Stimulated activated CD8-positive, alpha-beta memory T cell treated with anti-CD3 and anti-CD28 coated beads, Interleukin-12 subunit alpha, Interleukin-12 subunit beta, amount 100 ng/mL, for 24 hours (primary cell): ENCODE data around the gene TSSK3.
A peak's percentile ranks its signal among the peaks of the same experiment; 100 is the strongest.
"Not testable (repeated sequence)": the region's sequence is repeated elsewhere in the genome, so short reads cannot be mapped to it uniquely, and the experiment has no call there.

Experiments used
- DNase-seq: peaks from one replicate; pipeline ENCODE4 v3.0.0-alpha.2; 2020; ENCODE audit errors: extremely low read depth

The TSSK3 gene

DNA sequence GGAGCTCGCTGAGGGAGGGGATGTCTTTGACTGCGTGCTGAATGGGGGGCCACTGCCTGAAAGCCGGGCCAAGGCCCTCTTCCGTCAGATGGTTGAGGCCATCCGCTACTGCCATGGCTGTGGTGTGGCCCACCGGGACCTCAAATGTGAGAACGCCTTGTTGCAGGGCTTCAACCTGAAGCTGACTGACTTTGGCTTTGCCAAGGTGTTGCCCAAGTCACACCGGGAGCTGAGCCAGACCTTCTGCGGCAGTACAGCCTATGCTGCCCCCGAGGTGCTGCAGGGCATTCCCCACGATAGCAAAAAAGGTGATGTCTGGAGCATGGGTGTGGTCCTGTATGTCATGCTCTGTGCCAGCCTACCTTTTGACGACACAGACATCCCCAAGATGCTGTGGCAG is 1.4 kb downstream of the TSSK3 start:
- DNase-seq = no peak

DNA sequence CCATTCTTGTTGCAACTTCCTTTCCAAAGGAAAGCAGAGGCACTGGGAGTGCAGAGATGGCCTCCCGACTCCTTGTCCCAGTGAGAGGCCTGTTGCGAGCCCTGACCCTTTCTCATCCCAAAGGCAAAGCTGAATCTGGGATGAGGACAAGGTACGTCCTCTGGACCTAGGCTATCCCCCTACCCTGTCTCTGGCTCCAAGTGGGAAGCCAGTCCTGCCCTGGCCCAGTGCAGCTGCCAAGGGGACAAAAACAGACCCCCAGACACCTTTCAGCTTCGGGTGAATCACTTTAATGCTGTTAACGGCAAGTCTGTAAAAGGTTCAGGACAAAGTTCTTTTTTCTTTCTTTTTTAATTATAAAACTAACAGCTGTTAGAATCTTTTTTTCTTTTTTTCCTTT is 2.5 kb downstream of the TSSK3 start:
- no peak for DNase-seq

DNA sequence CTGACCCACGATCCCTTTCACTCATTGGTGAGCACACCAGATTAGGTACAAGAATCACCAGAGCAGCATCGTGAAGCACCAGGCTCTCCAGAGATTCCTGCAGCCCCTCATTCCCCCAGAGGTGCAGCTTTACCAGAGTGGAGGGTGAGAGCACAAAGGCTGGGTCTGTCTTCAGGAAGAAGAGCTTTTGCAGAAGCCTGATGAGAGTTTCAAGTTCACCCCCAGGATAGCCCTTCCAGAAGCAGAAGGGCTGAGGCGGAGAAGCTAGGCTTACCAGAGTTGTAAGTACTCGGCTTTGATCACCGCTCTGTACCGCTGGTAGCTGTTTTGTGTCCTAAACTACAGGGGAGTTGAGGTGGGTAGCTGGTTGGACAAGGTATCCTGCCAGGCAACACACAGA is 3.1 kb downstream of the TSSK3 start:
- DNase-seq = no peak

DNA sequence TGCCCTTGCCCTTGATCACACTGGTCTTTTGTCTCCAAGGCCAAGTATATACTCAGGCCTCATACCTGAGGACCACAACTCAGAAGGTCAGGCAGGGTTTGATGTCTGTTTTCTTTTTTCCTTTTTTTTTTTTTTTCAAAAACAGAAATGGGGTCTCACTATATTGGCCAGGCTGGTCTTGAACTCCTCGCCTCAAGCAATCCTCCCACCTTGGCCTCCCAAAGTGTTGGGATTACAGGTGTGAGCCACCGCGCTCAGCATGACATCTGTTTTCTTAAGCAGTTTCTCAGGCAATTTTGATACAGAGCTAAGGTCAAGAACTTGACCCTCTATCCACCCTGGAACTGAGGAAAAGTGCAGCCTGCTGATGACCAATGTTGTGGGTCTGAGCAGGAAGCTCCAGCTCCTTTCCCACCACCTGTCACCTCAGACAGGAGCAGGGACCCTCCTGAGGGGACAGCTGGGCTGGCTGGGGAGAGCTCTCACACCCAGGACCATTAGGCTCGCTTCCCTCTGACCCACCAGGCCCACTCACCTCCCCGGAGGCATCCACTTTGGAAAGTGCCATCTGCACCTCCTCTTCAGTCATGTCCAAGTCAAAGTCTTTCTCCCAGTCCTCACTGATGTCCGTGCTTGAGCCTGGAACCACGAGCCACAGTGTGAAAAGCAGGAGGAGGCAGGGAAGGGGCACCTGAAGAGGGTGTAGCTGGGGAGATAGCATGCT is 5.7 kb downstream of the TSSK3 start:
- DNase-seq = no peak

DNA sequence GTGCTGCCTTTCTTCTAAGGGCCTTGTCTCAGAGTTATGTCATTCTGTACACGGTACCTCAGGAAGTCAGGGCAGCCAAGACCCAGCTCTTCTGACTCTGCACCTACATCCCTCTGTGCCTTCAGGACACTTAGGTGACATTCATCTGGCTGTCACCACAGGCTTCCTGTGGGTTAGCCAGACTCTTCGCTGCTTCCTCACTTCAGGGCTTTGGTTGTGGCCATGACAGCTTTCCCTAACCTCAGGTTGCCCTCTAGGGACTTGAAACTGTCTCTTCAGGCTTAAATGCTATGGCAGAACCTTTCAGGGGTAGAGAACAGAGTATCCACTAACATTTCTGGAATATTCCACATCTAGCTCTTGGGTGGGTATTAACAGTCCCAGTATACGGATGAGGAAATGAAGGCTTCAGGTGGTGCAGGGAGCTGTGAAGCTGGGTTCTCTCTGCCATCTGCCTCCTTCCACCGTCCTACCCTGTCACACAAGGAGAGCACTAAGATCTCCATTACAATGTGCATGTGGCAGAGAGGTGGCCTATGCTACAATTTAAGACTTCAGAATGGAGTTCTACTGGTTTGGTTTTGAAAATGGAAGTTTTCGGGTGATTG is 9.9 kb downstream of the TSSK3 start:
- DNase-seq = no peak

DNA sequence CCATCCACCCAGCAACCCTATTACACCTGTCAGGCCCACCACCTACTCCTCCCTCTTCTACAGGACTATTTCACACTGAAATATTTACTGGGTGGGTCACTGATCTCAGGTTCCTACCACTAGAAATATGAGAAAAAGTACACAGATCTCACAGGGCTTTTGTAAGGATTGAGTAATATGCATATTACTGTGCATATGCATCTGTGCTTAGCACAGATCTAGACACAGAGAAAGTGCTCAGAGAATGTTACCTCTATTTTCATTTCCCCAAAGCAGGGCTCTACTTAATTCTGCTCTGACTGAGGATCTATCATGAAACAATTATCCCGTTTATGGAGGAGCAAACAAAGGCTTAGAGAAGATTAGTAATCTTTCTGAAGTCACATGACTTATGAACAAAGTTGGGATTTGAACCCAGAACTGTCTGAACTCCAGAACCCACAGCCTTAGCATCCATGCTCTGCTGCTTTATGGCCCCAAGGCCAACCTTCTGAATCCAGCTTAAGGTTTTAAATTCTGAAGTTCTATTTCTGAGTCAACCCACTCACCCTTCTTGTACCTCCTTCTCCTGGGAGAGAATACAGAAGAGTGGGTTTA is 11.8 kb downstream of the TSSK3 start:
- DNase-seq = no peak

DNA sequence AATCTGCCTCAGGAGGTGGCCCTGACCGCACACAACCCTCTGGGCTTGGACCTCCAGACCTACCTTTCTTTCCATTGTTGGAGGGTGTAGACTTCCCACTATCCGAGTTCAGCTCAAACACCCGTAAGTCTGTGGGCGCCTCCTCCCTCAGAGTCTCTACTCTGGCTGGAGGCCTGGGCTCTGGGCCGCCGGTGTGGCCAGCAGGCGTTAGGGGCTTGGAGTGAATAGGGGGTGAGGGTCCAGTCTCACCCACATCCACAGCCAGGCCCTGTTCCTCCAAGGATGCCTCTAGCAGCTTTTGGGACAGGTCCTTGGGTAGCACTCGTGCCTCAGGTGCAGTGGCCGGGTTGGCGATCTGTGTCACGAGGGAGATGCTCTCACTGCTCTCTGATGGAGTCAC is 13.9 kb downstream of the TSSK3 start:
- no peak for DNase-seq

DNA sequence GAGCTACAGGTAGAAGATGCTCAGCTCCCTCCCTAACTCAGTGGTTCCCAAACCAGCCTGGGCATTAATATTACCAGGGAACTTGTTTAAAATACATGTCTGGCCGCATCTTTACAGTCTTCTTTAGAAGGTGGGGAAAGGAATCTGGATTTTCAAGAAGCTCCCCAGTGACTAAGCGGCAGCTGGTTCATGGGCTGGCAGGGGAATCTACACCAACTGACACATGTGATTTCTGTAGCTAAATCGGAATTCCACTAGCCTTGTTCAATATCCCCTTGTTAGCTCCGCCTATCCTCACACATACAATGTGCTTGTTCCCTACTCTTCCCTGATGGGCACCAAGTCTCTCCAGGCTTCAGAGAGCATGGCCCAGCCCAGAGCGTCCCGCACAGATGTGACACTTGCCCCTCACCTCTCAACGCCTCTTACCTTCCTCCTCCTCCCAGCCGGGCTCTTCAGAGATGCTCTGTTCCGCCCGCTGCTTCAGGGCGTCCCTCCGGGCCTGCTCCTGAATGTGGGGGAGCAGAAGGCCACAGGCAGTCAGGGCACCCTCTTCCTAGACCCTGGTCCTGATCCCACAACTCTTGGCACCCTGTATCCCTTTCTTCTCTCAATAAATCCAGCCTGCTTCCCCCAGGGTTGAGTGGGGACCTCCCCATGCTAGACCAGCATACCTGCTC is 15.3 kb downstream of the TSSK3 start:
- no peak for DNase-seq

DNA sequence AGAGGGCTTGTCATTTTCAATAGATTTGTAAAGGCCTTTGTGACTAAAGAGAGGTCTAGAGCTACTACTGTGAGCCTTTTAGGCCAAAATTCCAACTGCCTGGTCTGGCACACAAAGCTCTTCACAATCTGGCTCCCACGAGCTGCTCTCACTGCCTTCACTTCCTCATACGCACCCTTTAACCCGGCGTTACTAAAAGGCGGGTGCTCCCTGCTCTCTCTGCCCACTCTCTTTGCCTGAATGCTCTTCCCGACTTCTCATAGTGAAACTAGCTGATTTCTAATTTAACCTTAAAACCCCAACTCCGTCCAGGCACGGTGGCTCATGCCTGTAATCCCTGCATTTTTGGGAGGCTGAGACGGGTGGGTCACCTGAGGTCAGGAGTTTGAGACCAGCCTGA is 17.7 kb downstream of the TSSK3 start:
- DNase-seq = no peak

DNA sequence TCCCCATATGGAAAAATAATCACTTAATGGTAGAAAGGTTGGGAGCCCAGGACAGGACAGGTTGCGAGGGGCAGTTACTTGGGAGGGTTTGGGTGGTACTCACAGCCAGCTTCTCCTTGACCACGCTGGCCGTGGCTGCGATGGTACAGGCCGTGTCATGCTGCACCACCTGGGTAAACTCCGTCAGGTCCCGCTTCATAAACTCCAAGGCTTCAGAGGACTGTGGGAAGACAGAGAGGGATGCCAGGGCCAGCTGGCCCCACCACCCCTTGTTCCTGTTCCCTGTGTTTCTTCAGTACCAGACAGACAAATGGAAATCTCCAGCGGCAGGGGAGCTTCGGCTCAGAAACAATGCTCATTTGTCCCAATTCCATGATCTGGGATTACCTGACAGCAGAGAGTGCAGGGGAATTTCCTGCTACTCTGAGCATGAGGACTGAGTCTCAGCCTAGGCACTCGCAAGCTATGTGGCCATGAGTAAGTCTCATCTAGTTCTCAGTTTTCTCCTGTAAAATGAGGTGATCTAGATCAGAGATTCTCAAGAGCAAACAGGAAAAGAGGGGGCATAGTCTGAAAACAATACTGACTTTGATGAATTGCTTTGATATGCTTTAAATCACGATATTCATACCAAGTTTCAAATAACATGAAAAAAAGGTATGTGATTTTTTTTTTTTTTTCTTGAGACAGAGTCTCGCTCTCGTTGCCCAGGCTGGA is 24.5 kb downstream of the TSSK3 start:
- DNase-seq = no peak

DNA sequence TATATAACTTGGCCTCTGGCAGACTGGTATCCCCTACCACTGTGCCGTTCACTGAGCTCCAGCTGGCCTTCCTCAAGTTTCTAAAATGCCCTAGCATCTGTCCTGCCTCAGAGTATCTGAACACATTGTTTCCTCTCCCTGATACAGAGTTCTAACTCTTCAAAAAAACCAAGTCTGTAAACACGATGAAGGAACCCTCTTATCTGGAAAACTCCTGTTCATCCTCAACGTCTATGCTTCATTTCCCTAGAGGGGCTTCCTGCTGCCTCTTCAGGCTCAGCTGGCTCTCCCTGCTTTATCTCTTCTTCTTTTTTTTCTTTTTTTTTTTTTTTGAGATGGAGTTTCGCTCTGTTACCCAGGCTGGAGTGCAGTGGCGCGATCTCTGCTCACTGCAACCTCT is 26.3 kb downstream of the TSSK3 start:
- no peak for DNase-seq

DNA sequence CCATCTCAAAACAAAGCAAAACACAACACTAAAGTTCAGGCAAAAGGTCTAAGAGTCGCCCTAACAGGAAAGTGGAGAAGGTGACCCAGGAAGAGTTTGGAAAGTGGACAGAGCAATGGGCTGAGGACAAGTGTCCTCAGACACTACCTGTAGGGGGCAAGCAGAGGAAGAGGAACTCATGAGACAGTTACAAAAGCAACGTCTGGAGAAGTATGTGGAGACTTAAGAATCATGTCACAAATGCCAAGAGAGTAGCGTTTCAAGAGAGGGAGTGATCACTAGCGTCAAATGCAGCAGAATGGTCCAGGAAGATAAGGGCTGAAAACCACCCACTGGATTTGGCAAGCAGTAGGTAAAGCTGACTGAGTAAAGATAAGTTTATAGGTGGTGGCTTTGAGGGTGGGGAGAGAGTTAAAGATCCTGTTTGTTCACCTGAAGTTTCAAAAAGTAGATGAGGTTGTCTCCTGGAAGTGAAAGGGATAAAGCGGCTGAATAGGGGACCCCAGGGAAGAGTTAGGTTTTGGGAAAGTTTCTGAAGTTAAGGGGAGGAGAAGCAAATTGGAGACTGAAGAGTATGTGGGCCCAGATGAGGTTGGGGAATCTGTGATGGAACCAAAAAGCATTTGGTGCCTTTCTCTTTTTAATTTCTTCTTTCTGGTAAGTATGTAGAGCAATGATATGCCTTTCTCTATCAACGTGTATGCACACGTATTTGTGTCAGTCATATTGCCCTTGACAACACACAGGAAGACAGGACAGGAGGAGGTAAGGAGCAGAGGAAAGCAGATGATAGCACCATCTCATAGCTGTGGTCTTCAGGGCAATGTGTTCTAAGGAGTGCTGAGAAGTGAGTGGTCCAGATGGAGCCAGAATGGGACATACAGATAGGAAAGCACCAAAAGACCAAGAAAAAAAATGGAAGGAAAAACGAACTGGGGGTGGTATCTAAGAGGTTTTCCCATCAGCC is 28.8 kb downstream of the TSSK3 start:
- no peak for DNase-seq

DNA sequence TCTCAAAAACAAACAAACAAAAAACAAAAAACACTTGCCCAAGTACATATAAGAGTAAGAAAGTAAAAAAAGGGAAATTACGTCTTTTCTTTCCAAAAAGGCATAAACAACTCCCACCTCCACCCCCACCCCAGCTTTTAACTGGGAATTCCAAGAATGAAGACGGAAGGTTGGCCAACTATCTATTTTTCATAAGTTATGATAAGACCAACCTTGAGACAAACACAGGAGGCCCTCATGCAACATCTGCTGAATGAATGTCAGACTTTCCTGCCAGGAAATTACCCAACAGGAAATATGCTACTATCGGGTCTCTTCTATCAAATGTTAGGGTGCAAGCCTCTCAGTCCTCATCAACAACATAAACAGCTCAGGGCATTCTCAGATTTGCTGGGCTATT is 30.0 kb downstream of the TSSK3 start:
- no peak for DNase-seq

DNA sequence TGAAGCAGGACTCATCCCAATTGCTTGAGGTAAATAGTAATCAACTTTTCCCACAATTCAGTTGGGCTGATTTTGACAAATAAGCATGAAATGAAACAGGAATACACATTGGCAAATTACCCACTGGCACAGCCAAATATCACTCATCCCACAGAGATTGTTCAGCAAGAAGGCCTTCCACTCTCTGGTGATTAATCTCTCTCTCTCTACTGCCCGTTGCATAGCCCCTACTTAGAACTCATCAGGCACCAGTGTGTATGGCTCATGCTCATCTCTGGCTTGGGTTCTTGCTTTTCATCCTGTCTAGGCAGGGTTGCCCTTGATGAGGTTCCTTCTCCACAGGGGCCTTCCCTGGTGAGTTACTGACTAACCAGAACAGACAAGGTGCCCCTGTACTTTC is 30.8 kb downstream of the TSSK3 start:
- no peak for DNase-seq

DNA sequence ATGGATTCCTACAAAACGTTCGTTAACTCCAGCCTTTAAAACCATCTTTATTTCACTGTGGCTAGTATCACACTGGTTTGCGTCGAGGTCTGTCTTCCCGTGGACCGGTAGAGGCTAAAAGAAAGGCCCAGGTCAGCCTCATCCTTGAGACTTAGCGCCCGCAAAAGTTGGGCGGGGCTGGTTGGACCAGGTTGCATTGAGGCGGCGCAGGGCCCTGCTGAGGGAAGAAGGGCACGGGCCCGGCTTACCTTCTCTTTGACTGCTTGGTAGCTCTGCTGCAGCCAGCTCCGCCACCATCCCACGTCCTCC is 31.4 kb downstream of the TSSK3 start:
- no peak for DNase-seq

DNA sequence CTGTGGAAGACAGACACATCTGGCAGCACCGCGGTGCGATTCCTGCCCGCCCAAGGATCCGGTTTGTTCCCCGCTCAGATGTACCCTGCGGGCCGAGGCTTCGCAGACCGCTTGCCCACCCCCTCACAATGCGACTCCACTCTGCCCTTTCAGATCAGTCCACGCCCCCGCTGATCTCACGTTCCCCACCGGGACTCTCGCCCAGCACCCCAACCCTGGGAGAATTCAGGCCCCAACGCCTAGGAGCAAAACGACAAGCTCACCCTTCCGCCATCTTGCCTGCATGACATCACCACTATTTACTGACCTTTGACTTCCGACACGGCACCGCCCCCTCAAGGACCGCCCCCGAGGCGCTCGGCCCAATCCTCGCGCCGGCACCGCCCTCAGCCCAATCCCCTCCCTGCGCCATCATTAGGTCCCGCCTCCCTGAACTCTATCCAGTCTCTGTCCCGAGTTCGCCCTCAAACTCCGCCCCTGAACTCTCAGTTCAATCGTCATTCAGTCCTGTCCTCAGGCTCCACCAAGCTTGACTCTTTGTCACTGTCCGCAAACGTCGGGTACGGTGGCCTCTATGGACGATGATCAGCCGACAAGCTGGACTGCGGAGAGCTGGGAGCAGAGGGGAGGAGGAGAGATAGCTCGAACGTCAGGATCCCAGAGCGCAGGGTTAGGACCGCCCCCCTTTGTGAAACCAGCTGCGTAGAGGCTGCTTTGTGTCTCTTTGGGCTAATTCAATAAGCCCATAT is 32.0 kb downstream of the TSSK3 start, which contains the start of gene BSDC1:
BSDC1 (minus strand) TSS at position 301 of the 749 bp plus-strand sequence; CDS start at position 274, 27 bp downstream.
- peak; percentile 91 for DNase-seq

DNA sequence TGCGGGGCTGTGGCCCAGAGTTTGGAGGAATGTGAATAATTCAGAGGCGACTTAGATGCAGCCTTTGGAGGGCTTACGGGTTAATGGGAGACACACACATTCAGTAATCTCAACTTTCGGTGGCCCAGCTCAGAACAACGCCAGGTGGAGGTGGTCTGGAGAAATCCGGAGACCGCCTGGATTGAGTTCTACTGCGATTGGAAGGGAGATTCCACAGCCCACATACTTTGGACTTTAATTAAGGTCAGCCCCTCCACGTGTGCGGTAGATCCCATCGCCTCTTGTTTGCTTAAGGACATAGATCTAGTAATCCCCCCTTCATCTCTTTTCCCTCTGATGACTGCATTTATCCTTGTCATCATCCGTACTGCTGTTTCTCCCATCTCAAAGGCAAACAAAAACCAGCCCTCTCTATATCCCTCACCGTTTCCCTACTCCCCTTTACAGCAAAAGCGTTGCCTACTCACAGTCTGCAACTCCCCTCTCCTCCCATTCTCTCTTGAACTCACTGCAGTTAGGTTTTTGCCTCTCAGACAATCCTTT is 32.6 kb downstream of the TSSK3 start:
- no peak for DNase-seq

DNA sequence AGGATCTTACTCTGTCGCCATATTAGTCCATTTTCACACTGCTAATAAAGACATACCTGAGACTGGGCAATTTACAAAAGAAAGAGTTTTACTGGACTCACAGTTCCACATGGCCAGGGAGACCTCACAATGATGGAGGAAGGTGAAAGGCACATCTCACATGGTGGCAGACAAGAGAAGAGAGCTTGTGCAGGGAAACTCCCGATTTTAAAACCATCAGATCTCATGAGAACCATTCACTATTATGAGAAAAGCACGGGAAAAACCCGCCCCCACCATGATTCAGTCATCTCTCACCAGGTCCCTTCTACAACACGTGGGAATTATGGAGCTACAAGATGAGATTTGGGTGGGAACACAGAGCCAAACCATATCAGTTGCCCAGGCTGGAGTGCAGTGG is 34.2 kb downstream of the TSSK3 start:
- DNase-seq = not testable (repeated sequence)

DNA sequence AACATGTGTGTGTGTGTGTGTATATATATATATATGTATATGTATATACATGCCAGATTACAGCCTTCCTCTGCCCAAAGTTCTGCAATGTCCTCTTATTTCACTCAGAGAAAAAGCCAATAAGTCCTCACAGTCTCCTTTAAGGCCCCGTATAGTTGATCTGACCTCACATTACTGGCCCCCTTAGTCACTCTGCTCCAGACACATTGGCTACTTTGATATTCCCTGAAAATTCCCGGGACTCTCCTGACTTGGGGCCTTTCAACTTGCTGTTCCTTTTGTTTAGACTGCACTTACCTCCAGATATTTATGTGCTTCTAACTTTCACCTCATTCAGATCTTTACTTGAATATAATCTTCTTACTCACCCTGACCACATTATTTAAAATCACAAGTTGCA is 36.1 kb downstream of the TSSK3 start:
- no peak for DNase-seq

DNA sequence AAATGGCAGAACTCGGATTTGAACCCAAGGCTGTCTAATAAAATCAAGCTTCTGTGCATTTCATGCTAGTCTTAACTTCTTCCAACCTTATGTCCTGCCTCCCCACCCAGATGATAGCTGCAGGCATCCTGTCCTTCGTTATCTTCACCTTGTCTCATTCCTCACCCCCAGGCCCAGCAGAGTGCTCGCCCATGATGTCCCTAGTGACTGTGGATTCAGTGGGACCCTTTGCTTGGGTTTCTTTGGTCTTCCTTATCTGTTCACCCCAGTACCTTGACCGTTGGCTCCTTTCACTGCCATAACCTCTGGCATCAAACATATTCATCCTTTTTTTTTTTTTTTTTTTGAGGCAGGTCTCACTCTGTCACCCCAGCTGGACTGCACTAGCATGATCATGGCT is 37.5 kb downstream of the TSSK3 start:
- DNase-seq = no peak
